CD4-positive, alpha-beta T cell (primary cell): ENCODE measurements around the gene PLEKHG3. TPM values are rescaled to one million over a fixed set of nuclear protein-coding genes. Genes with fewer than 3 reads are reported as not detected.
A peak's percentile ranks its signal among the peaks of the same experiment; 100 is the strongest.

Experiments
- ATAC-seq: fragments of 200-7000 bp; cut with Tn5 transposase; one replicate; pipeline ENCODE4 v1.10.0; 2022; ENCODE audit warnings: mild to moderate bottlenecking; ENCODE audit not compliant: poor library complexity
- CTCF ChIA-PET: fragments of 350-600 bp; sonication (Branson Sonifier 250); formaldehyde crosslinking; loops from one replicate; lab custom pipeline; 2021; ENCODE audit warnings: antibody characterized with exemption, inconsistent platforms; lab: Charles Lee
- POLR2A ChIA-PET: fragments of 350-600 bp; sonication (Branson Sonifier 250); formaldehyde crosslinking; loops from one replicate; lab custom pipeline; 2021; ENCODE audit warnings: antibody characterized with exemption, inconsistent platforms; lab: Charles Lee
- DNase-seq, 14 experiments: peaks; one replicate each; pipeline ENCODE4 v3.0.0-alpha.2; 2013 to 2020; ENCODE audit warnings: mixed read lengths in 2 of 14
- H3K27ac ChIP-seq, 2 donors: one replicate each; pipeline versions ENCODE4 v1.5.1 to v1.7.0; 2013; ENCODE audit warnings: low read length in 2 of 2, low read depth in 1 of 2, mild to moderate bottlenecking in 1 of 2
- H3K27me3 ChIP-seq, 2 experiments: 1 replicate in 1 of 2; 2 replicates in 1 of 2; pipeline versions ENCODE4 v1.6.1 to v1.7.0; 2013; ENCODE audit warnings: low read length in 2 of 2, control low read depth in 1 of 2, mild to moderate bottlenecking in 1 of 2, moderate library complexity in 1 of 2; ENCODE audit not compliant: insufficient read depth in 2 of 2, control insufficient read depth in 1 of 2
- H3K36me3 ChIP-seq: one replicate; pipeline ENCODE4 v1.6.1; 2013; ENCODE audit warnings: low read length, control low read depth; ENCODE audit not compliant: insufficient read depth
- H3K4me1 ChIP-seq: one replicate; pipeline ENCODE4 v1.6.1; 2013; ENCODE audit warnings: low read length, control low read depth; ENCODE audit not compliant: insufficient read depth
- H3K4me3 ChIP-seq: one replicate; pipeline ENCODE4 v1.5.1; 2013; ENCODE audit warnings: mild to moderate bottlenecking, low read length, moderate library complexity
- H3K9me3 ChIP-seq, 2 experiments: 1 replicate in 1 of 2; 2 replicates in 1 of 2; pipeline versions ENCODE4 v1.6.1 to v1.7.0; 2013; ENCODE audit warnings: low read length in 2 of 2, mild to moderate bottlenecking in 2 of 2, control low read depth in 1 of 2, moderate library complexity in 1 of 2; ENCODE audit not compliant: control insufficient read depth in 1 of 2, insufficient read depth in 1 of 2
- H3K27ac Mint-ChIP-seq: one replicate; pipeline ENCODE4 v1.8.0; 2020; ENCODE audit warnings: mixed read lengths
- H3K27me3 Mint-ChIP-seq: one replicate; pipeline ENCODE4 v1.8.0; 2021; ENCODE audit warnings: mixed read lengths
- H3K36me3 Mint-ChIP-seq: one replicate; pipeline ENCODE4 v1.8.0; 2021; ENCODE audit warnings: low read depth, mixed read lengths
- H3K4me1 Mint-ChIP-seq: one replicate; pipeline ENCODE4 v1.8.0; 2021; ENCODE audit warnings: low read depth, mixed read lengths
- H3K4me3 Mint-ChIP-seq: one replicate; pipeline ENCODE4 v1.8.0; 2020; ENCODE audit warnings: mild to moderate bottlenecking, mixed read lengths
- H3K9me3 Mint-ChIP-seq: one replicate; pipeline ENCODE4 v1.8.0; 2020; ENCODE audit warnings: mixed read lengths
- CTCF ChIP-seq: fragments of 200-600 bp; IDR thresholded peaks from one replicate; pipeline ENCODE4 v1.8.0; 2022; ENCODE audit warnings: antibody characterized with exemption, mild to moderate bottlenecking
- intact Hi-C, 2 experiments: fragments of 100-400 bp; cut with DNase I in 1 of 2; cut with micrococcal nuclease in 1 of 2; formaldehyde crosslinking; loops; one replicate each; pipeline versions ENCODE4 v1.15.1 to v1.9.0; 2023 to 2025; cut with DNase I, micrococcal nuclease
- total RNA-seq, 174 experiments: library from RNA in 2 of 174; stranded (reverse) in 2 of 174; gene quantifications; one replicate each; pipeline ENCODE4 v1.2.3 and lab custom pipeline; 2021 to 2026

PLEKHG3 gene
- total RNA-seq, 2 experiments from 2014 or later, result 12.1 to 13.3 TPM

- peak overlapping the region; percentile 42 for H3K4me3 ChIP-seq
- ATAC-seq, result no peak
- no peak for TF ChIP-seq CTCF
- POLR2A ChIA-PET, result interaction anchor here (1.4 to 4.9 kb wide), 3 partner anchors 10 to 15 kb away, joined by 3 to 18 read pairs (median 4); no protein-coding TSS in a partner anchor
- no peaks in the 10 kb centered on the region for H3K9me3 ChIP-seq
- CTCF ChIA-PET, result interaction anchor here (0.7 to 1.5 kb wide), 3 partner anchors 10 to 72 kb away, joined by 3 to 4 read pairs (median 4); no protein-coding TSS in a partner anchor
- peak overlapping the region; percentile 4 to 74 for H3K27ac ChIP-seq
- Mint-ChIP-seq H3K9me3 (peaks cover 7% of the 10 kb centered on the region), H3K4me1 (peaks cover 59% of the 10 kb centered on the region), H3K27ac (peak overlapping the region; percentile 8), H3K27me3 (peaks cover 19% of the 10 kb centered on the region), H3K36me3 (no peaks in the 10 kb centered on the region), H3K4me3 (peak overlapping the region; percentile 39)
- intact Hi-C loops, result loop anchor here in 1 of 2 experiments (5.0 kb wide), 1 partner anchor 48 kb away; no protein-coding TSS in a partner anchor
- DNase-seq, result no peak
- H3K4me1 ChIP-seq, result peaks cover 68% of the 10 kb centered on the region
- peaks cover 5 to 13% of the 10 kb centered on the region in 2 experiments for H3K27me3 ChIP-seq
- H3K36me3 ChIP-seq, result no peaks in the 10 kb centered on the region
These were observed 4.9 kb downstream of the PLEKHG3 start for GRCh38 chr14:64709126-64709525.

GRCh38 chr14:64711039-64711438, 6.8 kb downstream of the PLEKHG3 start:
- DNase-seq, result peak in 1 of 14 experiments; percentile 2
- Mint-ChIP-seq H3K4me1 (peaks cover 61% of the 10 kb centered on the region), H3K27me3 (peaks cover 10% of the 10 kb centered on the region), H3K4me3 (no peak overlapping the region), H3K9me3 (peaks cover 10% of the 10 kb centered on the region), H3K27ac (no peak overlapping the region), H3K36me3 (no peaks in the 10 kb centered on the region)
- Histone ChIP-seq H3K9me3 (no peaks in the 10 kb centered on the region), H3K4me1 (peaks cover 71% of the 10 kb centered on the region), H3K27me3 (no peaks in the 10 kb centered on the region), H3K27ac (peak overlapping the region in 1 of 2 donors; percentile 25), H3K36me3 (no peaks in the 10 kb centered on the region), H3K4me3 (no peak overlapping the region)
- CTCF ChIA-PET, result interaction anchor here (0.7 kb wide), 1 partner anchor 335 kb away, joined by 3 read pairs; no protein-coding TSS in a partner anchor
- POLR2A ChIA-PET, result interaction anchor here (4.9 kb wide), 1 partner anchor 13 kb away, joined by 18 read pairs; no protein-coding TSS in a partner anchor
- no peak for ATAC-seq
- intact Hi-C loops, result no loop called here
- no peak for TF ChIP-seq CTCF

GRCh38 chr14:64713677-64714076, 9.5 kb downstream of the PLEKHG3 start:
- H3K27me3 ChIP-seq, result no peaks in the 10 kb centered on the region
- no peaks in the 10 kb centered on the region for H3K36me3 ChIP-seq
- H3K4me3 Mint-ChIP-seq, result no peak overlapping the region
- no peak overlapping the region for H3K27ac ChIP-seq
- intact Hi-C loops, result no loop called here
- H3K27ac Mint-ChIP-seq, result no peak overlapping the region
- ATAC-seq (no peak), DNase-seq (no peak)
- H3K27me3 Mint-ChIP-seq, result peaks cover 4% of the 10 kb centered on the region
- no peak for TF ChIP-seq CTCF
- CTCF ChIA-PET, result no interaction called here
- no peak overlapping the region for H3K4me3 ChIP-seq
- POLR2A ChIA-PET, result no interaction called here
- H3K36me3 Mint-ChIP-seq, result peaks cover 5% of the 10 kb centered on the region
- peaks cover 10% of the 10 kb centered on the region for H3K9me3 Mint-ChIP-seq
- H3K4me1 Mint-ChIP-seq, result peaks cover 65% of the 10 kb centered on the region
- H3K9me3 ChIP-seq, result no peaks in the 10 kb centered on the region
- H3K4me1 ChIP-seq, result peaks cover 74% of the 10 kb centered on the region
